Measurements from ENCODE around the gene KIAA0825.

Gene KIAA0825

DNA sequence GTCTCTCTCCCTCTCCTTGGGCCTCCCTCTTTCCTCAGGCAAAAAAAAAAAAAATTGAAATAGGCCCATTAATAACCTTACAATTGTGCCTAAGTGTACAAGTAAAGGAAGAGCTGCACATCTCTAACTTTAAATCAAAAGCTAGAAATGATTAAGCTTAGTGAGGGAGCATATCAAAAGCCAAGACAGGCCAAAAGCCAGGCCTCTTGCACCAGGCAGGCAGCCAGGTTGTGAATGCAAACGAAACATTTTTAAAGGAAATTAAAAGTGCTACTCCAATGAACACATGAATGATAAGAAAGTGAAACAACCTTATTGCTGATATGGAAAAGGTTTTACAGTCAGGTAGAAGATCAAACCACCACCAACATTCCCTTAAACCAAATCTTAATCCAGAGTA, 383.4 kb downstream of the KIAA0825 start:
- peaks cover 5% of the 10 kb centered on the region for H3K36me3 Mint-ChIP-seq
- no peak overlapping the region for H3K27ac Mint-ChIP-seq
- peaks cover 1% of the 10 kb centered on the region for H3K27me3 Mint-ChIP-seq
- no peaks in the 10 kb centered on the region for H3K4me1 Mint-ChIP-seq (ENCODE audit: low read depth)
- H3K9me3 Mint-ChIP-seq (ENCODE audit: low read depth): peaks cover 10% of the 10 kb centered on the region
- no peak overlapping the region for H3K4me3 Mint-ChIP-seq

DNA sequence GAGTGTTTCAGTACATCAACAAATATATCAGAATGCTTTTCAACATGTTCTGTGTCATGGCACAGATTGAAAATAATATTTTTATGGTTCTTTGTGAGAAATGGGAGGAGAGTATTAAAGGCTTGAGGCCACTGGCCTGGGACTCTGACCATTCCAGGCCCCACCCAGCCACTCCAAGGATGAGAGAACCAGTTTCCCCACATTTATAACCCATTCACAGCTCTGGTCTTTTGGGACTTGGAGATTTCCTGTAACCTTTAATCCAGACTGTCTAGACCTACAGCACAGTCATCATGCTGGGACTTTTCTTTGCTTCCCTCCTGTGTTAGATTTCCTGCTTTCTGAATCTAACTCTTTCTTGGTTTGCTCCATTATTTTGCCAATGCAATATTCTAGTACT, 389.6 kb downstream of the KIAA0825 start:
- H3K36me3 Mint-ChIP-seq: peaks cover 2% of the 10 kb centered on the region
- no peaks in the 10 kb centered on the region for H3K4me1 Mint-ChIP-seq (ENCODE audit: low read depth)
- H3K27me3 Mint-ChIP-seq: peaks cover 1% of the 10 kb centered on the region
- no peak overlapping the region for H3K4me3 Mint-ChIP-seq
- peaks cover 4% of the 10 kb centered on the region for H3K9me3 Mint-ChIP-seq (ENCODE audit: low read depth)
- no peak overlapping the region for H3K27ac Mint-ChIP-seq

DNA sequence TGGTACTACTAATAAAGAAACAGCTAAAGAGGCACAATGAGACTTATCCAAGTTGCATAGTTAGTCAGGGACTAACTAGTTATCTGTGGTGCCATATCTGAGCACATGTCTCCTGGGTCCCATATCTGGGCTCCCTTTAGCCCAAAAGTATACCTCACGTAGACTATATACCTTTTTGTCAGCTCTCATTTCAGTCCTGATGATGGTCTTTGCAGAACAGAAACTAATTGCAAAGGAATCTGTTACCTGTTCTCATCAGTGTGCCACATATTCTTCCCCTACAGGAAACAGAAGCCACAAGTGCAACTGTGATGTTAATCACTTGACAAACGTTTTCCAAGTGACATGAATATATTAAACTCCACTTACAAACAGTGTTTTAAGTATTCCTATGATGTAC, 395.2 kb downstream of the KIAA0825 start:
- no peaks in the 10 kb centered on the region for H3K27me3 Mint-ChIP-seq
- no peaks in the 10 kb centered on the region for H3K9me3 Mint-ChIP-seq (ENCODE audit: low read depth)
- H3K4me1 Mint-ChIP-seq (ENCODE audit: low read depth): no peaks in the 10 kb centered on the region
- H3K27ac Mint-ChIP-seq: no peak overlapping the region
- H3K36me3 Mint-ChIP-seq: no peaks in the 10 kb centered on the region
- no peak overlapping the region for H3K4me3 Mint-ChIP-seq

DNA sequence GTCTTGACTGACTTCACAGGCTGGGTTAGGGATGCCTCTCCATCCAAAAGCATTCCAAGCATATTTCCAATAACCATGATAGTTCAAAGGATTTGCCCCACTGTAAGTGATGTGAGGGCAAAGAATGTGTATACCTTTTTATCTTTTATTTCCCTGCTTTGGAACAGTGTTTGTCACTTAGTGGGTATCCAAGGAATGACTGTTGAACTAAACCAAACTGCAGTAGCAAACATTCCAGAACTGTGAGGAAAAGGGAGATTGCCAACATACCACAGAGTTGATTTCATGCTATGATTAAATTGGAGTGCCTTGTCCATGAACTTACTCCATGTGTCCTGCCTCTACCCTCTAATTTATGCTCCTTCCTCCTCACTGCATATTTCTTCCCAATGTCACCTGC, 400.0 kb downstream of the KIAA0825 start:
- no peak overlapping the region for H3K4me3 Mint-ChIP-seq
- no peaks in the 10 kb centered on the region for H3K36me3 Mint-ChIP-seq
- no peaks in the 10 kb centered on the region for H3K27me3 Mint-ChIP-seq
- H3K4me1 Mint-ChIP-seq (ENCODE audit: low read depth): no peaks in the 10 kb centered on the region
- H3K9me3 Mint-ChIP-seq (ENCODE audit: low read depth): no peaks in the 10 kb centered on the region
- no peak overlapping the region for H3K27ac Mint-ChIP-seq

DNA sequence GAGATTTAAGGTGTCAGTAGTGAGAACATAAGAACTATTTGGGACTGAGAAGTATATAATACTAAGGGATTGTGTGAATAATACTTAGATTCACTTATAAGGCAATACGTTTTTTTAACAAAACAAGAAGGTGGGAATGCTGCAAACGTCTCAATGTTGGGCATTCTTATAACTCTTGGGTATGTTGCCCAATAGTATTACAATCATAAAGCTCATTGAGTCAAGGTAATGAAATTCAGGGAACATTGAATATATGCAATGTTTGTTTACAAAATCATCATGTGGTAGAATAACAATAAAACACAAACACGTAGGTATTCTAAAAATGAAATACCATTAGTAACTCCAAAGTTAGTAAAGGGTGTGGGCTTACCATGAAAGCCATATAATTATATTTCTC, 400.7 kb downstream of the KIAA0825 start:
- no peaks in the 10 kb centered on the region for H3K9me3 Mint-ChIP-seq (ENCODE audit: low read depth)
- H3K27me3 Mint-ChIP-seq: no peaks in the 10 kb centered on the region
- H3K36me3 Mint-ChIP-seq: no peaks in the 10 kb centered on the region
- H3K4me3 Mint-ChIP-seq: no peak overlapping the region
- H3K27ac Mint-ChIP-seq: no peak overlapping the region
- no peaks in the 10 kb centered on the region for H3K4me1 Mint-ChIP-seq (ENCODE audit: low read depth)

DNA sequence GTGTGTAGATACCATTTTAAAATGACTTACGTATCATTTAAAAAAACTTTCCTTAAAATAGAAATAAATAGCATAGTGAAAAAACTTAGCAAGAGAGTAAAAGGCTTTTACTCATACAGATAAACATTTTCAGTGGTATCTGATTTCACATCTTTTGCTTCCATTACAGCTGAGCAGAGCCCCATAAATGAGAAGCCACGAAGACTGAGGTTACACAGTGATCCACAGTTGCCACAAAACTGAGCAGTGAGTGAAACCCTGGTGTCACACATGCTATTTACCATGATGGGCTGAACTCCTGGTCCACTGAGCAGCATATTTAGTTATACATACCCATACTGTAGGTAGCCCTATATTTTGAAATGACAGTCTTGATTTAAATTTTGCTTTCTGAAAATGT, 401.2 kb downstream of the KIAA0825 start:
- Mint-ChIP-seq H3K36me3 (no peaks in the 10 kb centered on the region), H3K4me3 (no peak overlapping the region), H3K27ac (no peak overlapping the region), H3K4me1 (ENCODE audit: low read depth) (no peaks in the 10 kb centered on the region), H3K27me3 (no peaks in the 10 kb centered on the region), H3K9me3 (ENCODE audit: low read depth) (no peaks in the 10 kb centered on the region)

DNA sequence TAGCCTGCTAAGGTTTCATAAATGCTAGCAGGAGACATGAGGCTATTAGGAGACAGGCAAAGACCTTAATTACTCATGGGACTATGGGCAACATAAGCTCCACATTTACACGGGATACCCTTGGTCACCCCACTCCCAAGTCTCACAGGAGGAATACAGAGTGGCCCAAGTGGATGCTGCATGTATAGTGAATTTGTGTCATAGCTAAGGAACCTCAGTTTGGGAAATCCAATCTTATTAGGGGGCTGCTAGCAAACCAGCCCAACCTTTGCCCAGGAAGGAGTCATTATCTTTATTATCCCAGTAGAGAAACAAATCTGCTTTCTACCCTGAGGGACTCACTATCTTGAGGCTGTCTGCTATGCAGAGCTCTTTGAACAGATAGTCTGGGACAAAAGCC, 405.9 kb downstream of the KIAA0825 start:
- H3K27me3 Mint-ChIP-seq: peaks cover 2% of the 10 kb centered on the region
- H3K9me3 Mint-ChIP-seq (ENCODE audit: low read depth): no peaks in the 10 kb centered on the region
- H3K36me3 Mint-ChIP-seq: no peaks in the 10 kb centered on the region
- no peaks in the 10 kb centered on the region for H3K4me1 Mint-ChIP-seq (ENCODE audit: low read depth)
- no peak overlapping the region for H3K27ac Mint-ChIP-seq
- H3K4me3 Mint-ChIP-seq: no peak overlapping the region

DNA sequence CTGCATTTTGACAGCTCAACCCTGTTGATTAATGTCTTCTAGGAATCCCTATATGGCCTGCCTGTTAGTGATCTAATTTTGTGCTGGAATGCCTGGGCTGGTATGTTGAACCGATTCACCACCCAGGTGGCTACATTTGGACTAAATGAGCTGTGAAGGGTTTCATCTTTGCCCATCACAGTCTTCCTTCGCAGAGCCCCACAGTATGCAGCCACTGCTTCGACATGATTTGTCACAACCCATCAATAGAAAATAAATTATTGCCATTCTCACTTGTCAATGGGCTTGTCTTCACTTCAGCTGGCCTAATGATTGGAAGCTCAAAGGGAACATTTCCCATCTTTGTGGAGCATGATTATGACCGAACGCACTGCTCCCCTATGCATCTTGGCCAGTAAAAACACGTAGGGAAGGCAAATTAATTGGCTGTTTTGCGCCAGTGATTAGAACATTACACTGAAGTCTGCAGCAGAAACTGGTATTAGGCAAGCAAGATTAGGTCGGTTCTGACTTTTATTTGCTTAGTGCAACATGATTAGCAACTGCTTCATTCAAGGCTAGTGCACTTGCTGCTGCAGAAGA, 408.5 kb downstream of the KIAA0825 start:
- peaks cover 2% of the 10 kb centered on the region for H3K27me3 Mint-ChIP-seq
- H3K27ac Mint-ChIP-seq: no peak overlapping the region
- no peaks in the 10 kb centered on the region for H3K36me3 Mint-ChIP-seq
- H3K9me3 Mint-ChIP-seq (ENCODE audit: low read depth): no peaks in the 10 kb centered on the region
- no peak overlapping the region for H3K4me3 Mint-ChIP-seq
- no peaks in the 10 kb centered on the region for H3K4me1 Mint-ChIP-seq (ENCODE audit: low read depth)

DNA sequence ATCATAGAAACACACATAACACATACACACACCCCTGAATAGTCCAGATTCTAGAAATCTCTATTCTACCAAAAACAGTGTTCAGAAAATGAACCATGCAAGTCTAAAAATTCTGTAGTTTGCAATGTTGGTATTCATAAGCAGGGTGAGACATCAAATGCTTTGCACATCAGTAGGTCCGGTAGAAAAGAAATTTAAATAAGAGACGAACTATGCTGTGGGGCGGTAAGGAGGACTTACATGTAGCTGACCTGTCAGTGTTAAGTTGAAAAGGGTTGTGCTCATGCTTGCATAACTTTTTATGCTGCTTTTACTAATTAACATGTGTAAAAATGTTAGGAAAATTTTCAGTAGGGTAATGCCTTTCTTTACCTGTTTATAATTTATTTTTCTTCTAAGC, 409.1 kb downstream of the KIAA0825 start:
- no peak overlapping the region for H3K4me3 Mint-ChIP-seq
- peaks cover 2% of the 10 kb centered on the region for H3K27me3 Mint-ChIP-seq

DNA sequence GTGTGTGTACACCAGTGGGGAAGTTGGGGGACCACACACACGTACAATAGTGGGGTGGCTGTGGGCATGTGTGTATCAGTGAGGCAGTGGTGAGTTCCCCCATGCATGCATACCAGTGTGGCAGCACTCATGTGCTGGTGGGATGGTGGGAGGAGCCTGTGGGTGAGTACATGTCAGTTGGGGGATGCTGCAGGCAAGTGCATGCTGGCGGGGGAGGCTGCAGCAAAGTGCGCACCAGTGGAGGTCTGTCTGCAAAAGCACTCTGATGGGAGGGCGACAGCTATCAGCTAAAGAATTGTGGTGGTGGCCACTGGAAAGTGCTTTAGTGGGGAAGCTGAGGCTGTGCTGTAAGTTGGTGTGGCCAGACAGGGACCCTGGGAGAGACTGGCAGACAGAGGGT, 418.8 kb downstream of the KIAA0825 start:
- Mint-ChIP-seq H3K9me3 (ENCODE audit: low read depth) (no peaks in the 10 kb centered on the region), H3K4me3 (no peak overlapping the region), H3K27me3 (peaks cover 4% of the 10 kb centered on the region), H3K27ac (no peak overlapping the region), H3K4me1 (ENCODE audit: low read depth) (no peaks in the 10 kb centered on the region), H3K36me3 (peaks cover 5% of the 10 kb centered on the region)

More for the DNA sequence above, 409.1 kb downstream of the KIAA0825 start:
- no peaks in the 10 kb centered on the region for H3K4me1 Mint-ChIP-seq (ENCODE audit: low read depth)
- no peak overlapping the region for H3K27ac Mint-ChIP-seq
- H3K9me3 Mint-ChIP-seq (ENCODE audit: low read depth): no peaks in the 10 kb centered on the region
- no peaks in the 10 kb centered on the region for H3K36me3 Mint-ChIP-seq

DNA sequence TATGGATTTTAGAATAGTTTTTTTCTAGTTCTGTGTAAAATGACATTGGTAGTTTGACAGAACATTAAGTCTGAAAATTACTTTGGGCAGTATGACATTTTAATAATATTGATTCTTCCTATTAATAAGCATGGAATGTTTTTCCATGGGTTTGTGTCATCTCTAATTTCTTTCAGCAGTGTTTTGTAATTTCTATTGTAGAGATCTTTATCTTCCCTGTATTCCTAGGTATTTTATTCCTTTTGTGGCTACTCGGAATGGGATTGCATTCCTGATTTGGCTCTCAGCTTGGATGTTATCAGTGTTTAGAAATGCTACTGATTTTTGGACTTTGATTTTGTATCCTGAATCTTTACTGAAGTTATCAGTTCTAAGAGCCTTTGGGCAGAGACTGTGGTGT, 420.4 kb downstream of the KIAA0825 start:
- H3K27me3 Mint-ChIP-seq: peaks cover 4% of the 10 kb centered on the region
- no peak overlapping the region for H3K4me3 Mint-ChIP-seq
- no peak overlapping the region for H3K27ac Mint-ChIP-seq
- no peaks in the 10 kb centered on the region for H3K4me1 Mint-ChIP-seq (ENCODE audit: low read depth)
- peaks cover 5% of the 10 kb centered on the region for H3K36me3 Mint-ChIP-seq
- H3K9me3 Mint-ChIP-seq (ENCODE audit: low read depth): no peaks in the 10 kb centered on the region

DNA sequence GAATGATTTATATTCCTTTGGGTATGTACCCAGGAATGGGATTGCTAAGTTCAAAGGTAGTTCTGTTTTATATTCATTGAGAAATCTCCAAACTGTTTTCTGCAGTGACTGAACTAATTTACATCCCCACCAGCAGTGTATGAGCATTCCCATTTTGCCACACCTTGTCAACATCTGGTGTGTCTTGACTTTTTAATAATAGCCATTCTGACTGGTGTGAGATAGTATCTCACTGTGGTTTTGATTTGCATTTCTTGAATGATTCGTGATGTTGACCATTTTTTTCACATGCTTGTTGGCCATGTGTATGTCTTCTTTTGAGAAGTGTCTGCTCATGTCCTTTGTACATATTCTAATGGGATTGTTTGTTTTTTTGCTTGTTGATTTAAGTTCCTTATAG, 421.5 kb downstream of the KIAA0825 start:
- Mint-ChIP-seq H3K9me3 (ENCODE audit: low read depth) (no peaks in the 10 kb centered on the region), H3K36me3 (peaks cover 5% of the 10 kb centered on the region), H3K27me3 (peaks cover 4% of the 10 kb centered on the region), H3K4me3 (no peak overlapping the region), H3K4me1 (ENCODE audit: low read depth) (no peaks in the 10 kb centered on the region), H3K27ac (no peak overlapping the region)

DNA sequence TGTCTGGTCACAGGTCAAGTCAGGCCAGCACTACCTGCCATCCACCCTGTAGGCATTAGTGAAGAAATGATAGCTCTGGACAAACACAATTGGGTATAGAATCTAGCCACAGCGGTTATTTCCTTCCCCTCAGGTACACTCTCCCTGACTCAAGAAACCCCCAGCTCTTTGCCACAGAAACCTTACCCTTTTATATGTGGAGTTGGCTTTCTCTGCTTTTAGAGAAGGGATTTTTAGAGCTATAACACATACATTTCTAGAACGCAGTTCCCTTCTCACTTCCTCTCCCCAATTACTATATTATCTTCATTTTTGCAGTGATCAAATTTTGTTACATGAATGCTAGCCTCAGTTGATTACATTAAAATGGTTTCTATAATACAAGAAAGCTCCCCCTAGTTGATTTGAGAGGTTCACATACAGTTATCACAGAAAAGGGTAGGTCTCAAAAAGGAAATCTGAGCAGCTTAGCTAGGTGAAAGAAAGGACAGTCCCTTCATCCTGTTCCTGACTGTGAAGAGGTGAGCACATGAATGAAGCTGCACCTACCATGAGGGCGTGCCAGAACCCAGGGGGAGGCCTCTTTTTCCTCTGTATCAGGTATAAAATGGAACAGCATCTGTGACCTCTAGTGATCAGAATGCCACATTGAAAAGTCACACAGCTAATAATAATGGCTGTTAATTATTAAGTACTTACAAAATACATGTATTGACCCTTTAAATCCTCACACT, 425.6 kb downstream of the KIAA0825 start:
- Mint-ChIP-seq H3K9me3 (ENCODE audit: low read depth) (no peaks in the 10 kb centered on the region), H3K27me3 (peaks cover 2% of the 10 kb centered on the region), H3K4me3 (no peak overlapping the region), H3K36me3 (peaks cover 2% of the 10 kb centered on the region), H3K4me1 (ENCODE audit: low read depth) (no peaks in the 10 kb centered on the region), H3K27ac (no peak overlapping the region)

DNA sequence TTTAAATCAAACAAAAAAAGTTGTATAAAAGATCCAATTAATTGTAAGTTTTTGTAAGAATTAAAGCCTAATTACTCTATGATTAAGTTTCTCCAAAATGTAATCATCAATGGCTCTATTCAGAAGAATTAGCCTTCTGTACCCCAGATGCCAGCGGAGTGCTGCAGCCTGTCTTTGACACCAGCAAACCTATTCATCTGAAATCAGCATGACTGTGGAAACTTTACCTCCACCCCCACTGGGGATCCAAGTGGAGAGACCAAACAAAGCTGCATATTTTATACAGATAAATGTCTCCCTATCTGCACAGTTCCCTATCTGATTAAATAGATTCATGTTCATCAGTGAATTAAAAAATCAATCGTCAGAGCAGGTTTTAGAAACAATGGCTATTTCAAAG, 426.8 kb downstream of the KIAA0825 start:
- peaks cover 5% of the 10 kb centered on the region for H3K36me3 Mint-ChIP-seq
- no peak overlapping the region for H3K4me3 Mint-ChIP-seq
- H3K27ac Mint-ChIP-seq: no peak overlapping the region
- H3K9me3 Mint-ChIP-seq (ENCODE audit: low read depth): no peaks in the 10 kb centered on the region
- H3K27me3 Mint-ChIP-seq: peaks cover 7% of the 10 kb centered on the region
- no peaks in the 10 kb centered on the region for H3K4me1 Mint-ChIP-seq (ENCODE audit: low read depth)

DNA sequence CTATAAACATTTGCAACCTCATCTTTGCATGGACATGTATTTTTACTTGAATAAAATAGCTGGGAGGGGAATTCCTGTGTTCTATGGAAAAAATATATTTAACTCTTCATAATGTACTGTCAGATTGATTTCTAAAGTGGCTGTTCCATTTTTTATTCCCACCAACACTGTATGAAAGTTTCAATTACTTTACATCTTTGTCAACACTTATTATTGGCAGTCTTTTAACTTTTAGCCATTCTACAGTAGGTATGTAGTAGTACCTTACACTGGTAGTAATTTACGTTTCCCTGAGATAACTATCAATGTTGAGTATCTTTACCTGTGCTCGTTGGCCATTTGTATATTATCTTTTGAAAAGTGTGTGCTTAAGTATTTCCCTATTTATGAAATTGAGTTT, 429.7 kb downstream of the KIAA0825 start:
- H3K4me1 Mint-ChIP-seq (ENCODE audit: low read depth): no peaks in the 10 kb centered on the region
- H3K4me3 Mint-ChIP-seq: no peak overlapping the region

DNA sequence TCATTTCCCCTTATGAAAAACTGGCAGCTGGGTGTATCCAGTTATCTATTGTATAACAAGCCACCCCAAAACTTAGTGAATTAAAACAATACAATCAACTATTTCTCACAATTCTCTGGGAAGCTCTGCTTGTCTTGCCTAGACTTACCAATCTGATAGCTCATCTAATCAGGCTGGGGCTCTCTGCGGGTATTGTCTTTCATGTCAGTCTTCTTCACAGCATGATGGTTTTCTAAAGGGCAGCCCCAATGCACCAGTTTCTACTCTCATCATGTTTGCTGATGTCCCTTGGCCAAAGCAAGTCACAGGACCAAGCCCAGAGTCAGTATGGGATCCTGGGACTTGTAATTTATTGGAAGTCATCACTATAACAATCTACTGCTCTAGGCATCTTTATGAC, 433.5 kb downstream of the KIAA0825 start:
- no peaks in the 10 kb centered on the region for H3K9me3 Mint-ChIP-seq (ENCODE audit: low read depth)
- no peak overlapping the region for H3K4me3 Mint-ChIP-seq
- peaks cover 7% of the 10 kb centered on the region for H3K27me3 Mint-ChIP-seq
- H3K36me3 Mint-ChIP-seq: peaks cover 5% of the 10 kb centered on the region
- H3K4me1 Mint-ChIP-seq (ENCODE audit: low read depth): no peaks in the 10 kb centered on the region
- H3K27ac Mint-ChIP-seq: no peak overlapping the region

More for the DNA sequence above, 429.7 kb downstream of the KIAA0825 start:
- peaks cover 7% of the 10 kb centered on the region for H3K27me3 Mint-ChIP-seq
- H3K27ac Mint-ChIP-seq: no peak overlapping the region
- no peaks in the 10 kb centered on the region for H3K9me3 Mint-ChIP-seq (ENCODE audit: low read depth)
- H3K36me3 Mint-ChIP-seq: peaks cover 5% of the 10 kb centered on the region

Measured in activated naive CD8-positive, alpha-beta T cell (primary cell).